HCT116 (cell line): ENCODE data around the gene TPRG1L. TPM values are rescaled to one million over a fixed set of nuclear protein-coding genes. Genes with fewer than 3 reads are reported as not detected.

Source experiments
- ATAC-seq: fragments of 200-7000 bp; cut with Tn5 transposase; 2 replicates; pipeline ENCODE4 v1.9.1; 2020; ENCODE audit warnings: mild to moderate bottlenecking, moderate library complexity
- BruUV-seq: library from RNA; stranded (reverse); fragments of 400-500 nt; replicated peaks from 2 replicates; lab custom pipeline; 2021; lab: Mats Ljungman, UMichigan
- CTCF ChIA-PET: fragments of 300-600 bp; sonication (Branson Sonifier 250); formaldehyde crosslinking; loops from one replicate; lab custom pipeline; 2021; ENCODE audit warnings: antibody characterized with exemption; lab: Charles Lee
- POLR2A ChIA-PET: fragments of 300-600, 350-600 bp; sonication (Branson Sonifier 250); formaldehyde crosslinking; loops from one replicate; lab custom pipeline; 2021; ENCODE audit warnings: antibody characterized with exemption; lab: Charles Lee
- RAD21 ChIA-PET, 2 experiments: fragments of 300-600 bp; sonication (Branson Sonifier 250); formaldehyde crosslinking; loops; one replicate each; lab custom pipeline; 2023; ENCODE audit warnings: low total read pairs in 2 of 2; ENCODE audit not compliant: uncharacterized antibody in 2 of 2, unreplicated experiment in 2 of 2, low non-redundant PET in 1 of 2; lab: Charles Lee
- DNase-seq: peaks from one replicate; pipeline ENCODE4 v3.0.0-alpha.2; 2010; ENCODE audit warnings: low read depth, low spot score
- H2AFZ ChIP-seq: fragments of 200-600 bp; shearing (Covaris generic), sonication (generic); 2 replicates; pipeline ENCODE4 v1.6.1; 2017; ENCODE audit warnings: low read depth, mixed run types, mixed read lengths, antibody characterized with exemption, low read length; ENCODE audit not compliant: poor library complexity, severe bottlenecking
- H3K27ac ChIP-seq: 2 replicates; pipeline ENCODE4 v1.5.1; 2012; ENCODE audit warnings: low read depth, low read length
- H3K27me3 ChIP-seq: fragments of 200-600 bp; sonication (generic); 2 replicates; pipeline ENCODE4 v1.6.1; 2016; ENCODE audit warnings: mixed run types, low read length, mixed read lengths; ENCODE audit not compliant: insufficient read depth
- H3K36me3 ChIP-seq, 2 experiments: fragments of 200-500 bp in 1 of 2; fragments of 200-600 bp in 1 of 2; sonication (Bioruptor generic) in 1 of 2; sonication (generic) in 1 of 2; 2 replicates each; pipeline versions ENCODE4 v1.5.1 to v1.6.1; 2014 to 2016; ENCODE audit warnings: low read length in 2 of 2, inconsistent platforms in 1 of 2, mixed read lengths in 1 of 2, mixed run types in 1 of 2; ENCODE audit not compliant: insufficient read depth in 2 of 2, control insufficient read depth in 1 of 2
- H3K4me1 ChIP-seq, 2 experiments: fragments of 200-600 bp in 1 of 2; sonication (generic) in 1 of 2; 2 replicates each; pipeline versions ENCODE4 v1.5.1 to v1.6.1; 2012 to 2017; ENCODE audit warnings: low read length in 2 of 2, inconsistent platforms in 1 of 2, mild to moderate bottlenecking in 1 of 2, mixed read lengths in 1 of 2, mixed run types in 1 of 2, moderate library complexity in 1 of 2; ENCODE audit not compliant: insufficient read depth in 2 of 2, control insufficient read depth in 1 of 2
- H3K4me2 ChIP-seq: fragments of 200-600 bp; sonication (generic); 2 replicates; pipeline ENCODE4 v1.6.1; 2017; ENCODE audit warnings: mixed run types, low read length, mixed read lengths
- H3K4me3 ChIP-seq, 2 experiments: fragments of 200-600 bp in 1 of 2; sonication (generic) in 1 of 2; replicated peaks in 1 of 2; 2 replicates each; pipeline ENCODE4 v1.5.1; 2011 to 2016; ENCODE audit warnings: low read length in 2 of 2, control low read depth in 1 of 2, low read depth in 1 of 2, mild to moderate bottlenecking in 1 of 2, mixed read lengths in 1 of 2, mixed run types in 1 of 2
- H3K79me2 ChIP-seq: fragments of 200-600 bp; sonication (generic); 2 replicates; pipeline ENCODE4 v1.6.1; 2017; ENCODE audit warnings: mild to moderate bottlenecking, mixed run types, low read length, moderate library complexity, mixed read lengths; ENCODE audit not compliant: insufficient read depth
- H3K9ac ChIP-seq: fragments of 200-600 bp; sonication (generic); 2 replicates; pipeline ENCODE4 v1.6.1; 2016; ENCODE audit warnings: low read length, mixed read lengths
- H3K9me2 ChIP-seq: fragments of 200-600 bp; sonication (generic), shearing (Covaris generic); 2 replicates; pipeline ENCODE4 v1.6.1; 2017; ENCODE audit warnings: mixed run types, mild to moderate bottlenecking, moderate library complexity; ENCODE audit not compliant: insufficient read depth
- H3K9me3 ChIP-seq, 2 experiments: fragments of 200-500 bp in 1 of 2; fragments of 200-600 bp in 1 of 2; sonication (Bioruptor generic) in 1 of 2; sonication (generic) in 1 of 2; 2 replicates each; pipeline ENCODE4 v1.6.1; 2014 to 2017; ENCODE audit warnings: low read length in 2 of 2, mixed read lengths in 2 of 2, inconsistent platforms in 1 of 2, low read depth in 1 of 2, mild to moderate bottlenecking in 1 of 2, mixed run types in 1 of 2, moderate library complexity in 1 of 2; ENCODE audit not compliant: control insufficient read depth in 1 of 2, insufficient read depth in 1 of 2
- H4K20me1 ChIP-seq: fragments of 200-600 bp; sonication (generic), shearing (Covaris generic); 2 replicates; pipeline ENCODE4 v1.6.1; 2017; ENCODE audit warnings: mixed run types, mild to moderate bottlenecking, moderate library complexity; ENCODE audit not compliant: insufficient read depth
- CEBPB ChIP-seq: IDR thresholded peaks from 2 replicates; pipeline ENCODE4 v1.6.1; 2012; ENCODE audit warnings: low read depth
- CTCF ChIP-seq, 3 experiments: fragments of 200-600 bp in 1 of 3; sonication (generic) in 1 of 3; IDR thresholded peaks in 2 of 3; conservative IDR thresholded peaks in 1 of 3; 2 replicates each; pipeline ENCODE4 v1.5.1; 2012 to 2017; ENCODE audit warnings: low read depth in 2 of 3, low read length in 2 of 3, antibody characterized with exemption in 1 of 3, borderline replicate concordance in 1 of 3, control low read depth in 1 of 3, mild to moderate bottlenecking in 1 of 3, mixed read lengths in 1 of 3, mixed run types in 1 of 3, moderate library complexity in 1 of 3; ENCODE audit not compliant: insufficient read depth in 1 of 3
- MAX ChIP-seq: IDR thresholded peaks from 2 replicates; pipeline ENCODE4 v1.6.1; 2012
- POLR2A ChIP-seq: IDR thresholded peaks from 2 replicates; pipeline ENCODE4 v1.7.0; 2011; ENCODE audit warnings: borderline replicate concordance; ENCODE audit not compliant: insufficient read depth, insufficient read length; ENCODE audit errors: extremely low read depth
- SRF ChIP-seq: IDR thresholded peaks from 2 replicates; pipeline ENCODE4 v1.6.1; 2012; ENCODE audit warnings: low read depth
- intact Hi-C: fragments of 100-400 bp; cut with micrococcal nuclease; formaldehyde crosslinking; loops from 2 replicates; pipeline ENCODE4 v1.10.0; 2022
- total RNA-seq: library from RNA; stranded (reverse); gene quantifications from one replicate; pipeline ENCODE4 v1.2.1, GENCODE V29; 2021; ENCODE audit not compliant: unreplicated experiment

Gene TPRG1L
- total RNA-seq, 1 experiment from 2014 or later = 25.6 TPM

GRCh38 chr1:3614755-3615742 is 9.8 kb upstream of the TPRG1L start:
- Histone ChIP-seq H3K9me3 (no peaks in the 10 kb centered on the region), H3K79me2 (no peaks in the 10 kb centered on the region), H3K4me1 (peaks cover 37 to 58% of the 10 kb centered on the region in 2 experiments), H3K36me3 (no peaks in the 10 kb centered on the region), H3K27ac (no peak overlapping the region), H2AFZ (no peak overlapping the region), H3K4me3 (no peak overlapping the region), H3K9ac (no peak overlapping the region), H3K27me3 (no peaks in the 10 kb centered on the region), H3K4me2 (0 out of 2 replicates have a peak overlapping the region, but pooled peaks have one; percentile 4), H3K9me2 (no peaks in the 10 kb centered on the region), H4K20me1 (no peaks in the 10 kb centered on the region)
- intact Hi-C loops = loop anchor here (1.0 kb wide), 2 partner anchors 50 to 124 kb away; no protein-coding TSS in a partner anchor
- no peak for DNase-seq
- ChIA-PET POLR2A (no interaction called here), CTCF (interaction anchor here (1.0 kb wide), 2 partner anchors 26 to 50 kb away, joined by 4 to 6 read pairs; no protein-coding TSS in a partner anchor), RAD21 (interaction anchor here (1.1 to 1.2 kb wide), 3 partner anchors 26 to 162 kb away, joined by 3 read pairs; no protein-coding TSS in a partner anchor)
- TF ChIP-seq SRF (no peak), CEBPB (no peak), MAX (no peak), POLR2A (no peak), CTCF (IDR thresholded peaks at IDR 0.05 in 2 of 3, conservative IDR thresholded peaks at IDR 0.05 in 1 of 3; ENCODE audit: borderline replicate concordance in 1 of 3, insufficient read depth in 1 of 3, low read depth in 2 of 3, low read length in 2 of 3) (peak in 2 of 3 experiments; percentile 85 to 91; a peak in 4 of 6 replicates)
- ATAC-seq = peak; percentile 23
- BruUV-seq = no TSS peak
